GM12878 (cell line): ENCODE measurements around the gene ZMYND11. TPM values are rescaled to one million over a fixed set of nuclear protein-coding genes. Genes with fewer than 3 reads are reported as not detected.
A peak's percentile ranks its signal among the peaks of the same experiment; 100 is the strongest.

Experiments
- BACH1 ChIP-seq: fragments of 450-650 bp; IDR thresholded peaks from 2 replicates; pipeline ENCODE4 v1.6.1; 2017; ENCODE audit warnings: mild to moderate bottlenecking, borderline replicate concordance
- BHLHE40 ChIP-seq, 2 experiments: fragments of 450-650 bp in 1 of 2; IDR thresholded peaks; 2 replicates each; pipeline ENCODE4 v1.6.1; 2011 to 2017; ENCODE audit warnings: low read depth in 2 of 2, borderline replicate concordance in 1 of 2, improper control_type of control experiment in 1 of 2, low read length in 1 of 2, mild to moderate bottlenecking in 1 of 2
- CHD1 ChIP-seq: IDR thresholded peaks from 2 replicates; pipeline ENCODE4 v1.6.1; 2012; ENCODE audit warnings: low read depth, low read length, improper control_type of control experiment
- GATAD2B ChIP-seq: fragments of 450-650 bp; conservative IDR thresholded peaks from 2 replicates; pipeline ENCODE4 v1.6.1; 2017; ENCODE audit warnings: low read depth, mild to moderate bottlenecking, moderate library complexity
- HDAC2 ChIP-seq: fragments of 200-600 bp; sonication (generic); IDR thresholded peaks from 2 replicates; pipeline ENCODE4 v1.6.1; 2017
- IKZF1 ChIP-seq: fragments of 450-650 bp; conservative IDR thresholded peaks from 2 replicates; pipeline ENCODE4 v1.6.1; 2017; ENCODE audit warnings: antibody characterized with exemption, mild to moderate bottlenecking
- KLF5 ChIP-seq: fragments of 450-650 bp; IDR thresholded peaks from 2 replicates; pipeline ENCODE4 v1.6.1; 2014; ENCODE audit warnings: mild to moderate bottlenecking; ENCODE audit not compliant: partially characterized antibody
- NFYB ChIP-seq: IDR thresholded peaks from 2 replicates; pipeline ENCODE4 v1.6.1; 2011; ENCODE audit warnings: low read depth, mild to moderate bottlenecking, low read length, improper control_type of control experiment, moderate library complexity; ENCODE audit not compliant: insufficient read depth
- NR2F1 ChIP-seq: fragments of 450-650 bp; conservative IDR thresholded peaks from 2 replicates; pipeline ENCODE4 v1.6.1; 2017; ENCODE audit warnings: mild to moderate bottlenecking
- POLR2A ChIP-seq: IDR thresholded peaks from 2 replicates; pipeline ENCODE4 v1.6.1; 2011; ENCODE audit warnings: low read depth, mild to moderate bottlenecking, low read length
- RAD21 ChIP-seq: IDR thresholded peaks from 2 replicates; pipeline ENCODE4 v1.6.1; 2011; ENCODE audit warnings: mild to moderate bottlenecking, low read depth, low read length, moderate library complexity; ENCODE audit not compliant: insufficient read depth
- REST ChIP-seq: IDR thresholded peaks from 2 replicates; pipeline ENCODE4 v1.6.1; 2012; ENCODE audit warnings: mild to moderate bottlenecking, low read depth, low read length
- RUNX3 ChIP-seq: IDR thresholded peaks from 2 replicates; pipeline ENCODE4 v1.6.1; 2012; ENCODE audit warnings: low read length, inconsistent platforms
- SIN3A ChIP-seq: IDR thresholded peaks from 2 replicates; pipeline ENCODE4 v1.6.1; 2012; ENCODE audit warnings: low read depth, low read length, improper control_type of control experiment
- SMARCA5 ChIP-seq: fragments of 450-650 bp; IDR thresholded peaks from 2 replicates; pipeline ENCODE4 v1.6.1; 2017; ENCODE audit warnings: mild to moderate bottlenecking
- SP1 ChIP-seq: IDR thresholded peaks from one replicate; pipeline ENCODE4 v1.6.1; 2011; ENCODE audit warnings: low read depth, low read length
- TCF3 ChIP-seq: IDR thresholded peaks from 2 replicates; pipeline ENCODE4 v1.6.1; 2012; ENCODE audit warnings: low read depth, mild to moderate bottlenecking, low read length, borderline replicate concordance; ENCODE audit not compliant: insufficient read depth
- ZNF24 ChIP-seq: fragments of 450-650 bp; IDR thresholded peaks from 2 replicates; pipeline ENCODE4 v1.6.1; 2017; ENCODE audit warnings: antibody characterized with exemption, mild to moderate bottlenecking
- ZSCAN29 ChIP-seq: fragments of 450-650 bp; IDR thresholded peaks from 2 replicates; pipeline ENCODE4 v1.6.1; 2017; ENCODE audit warnings: mild to moderate bottlenecking, moderate library complexity
- polyA plus RNA-seq, 11 experiments: library from polyadenylated mRNA; depleted of rRNA in 4 of 11; unstranded in 6 of 11; stranded (reverse) in 5 of 11; fragments of >200 nt; fragmentation: Nextera tagmentation in 4 of 11; fragmentation: Illumina TruSeq in 1 of 11; extraction: Ambion mirVana in 4 of 11; extraction: Trizol in 1 of 11; gene quantifications; 1 replicate in 1 of 11; 2 replicates in 10 of 11; pipeline versions ENCODE4 v1.2.1 to v1.2.3, GENCODE V29; 2011 to 2016; ENCODE audit warnings: inconsistent platforms in 2 of 11, missing spikeins in 2 of 11, low read depth in 1 of 11
- total RNA-seq, 4 experiments: library from RNA; depleted of rRNA in 3 of 4; stranded (reverse); fragments of >200 nt in 3 of 4; fragmentation: Illumina TruSeq in 1 of 4; extraction: Trizol in 1 of 4; gene quantifications; 2 replicates each; pipeline versions ENCODE4 v1.2.1 to v1.2.3, GENCODE V29; 2013 to 2021
- TF ChIP-seq, protein P1 (sequence below): fragments of 450-650 bp; IDR thresholded peaks from 2 replicates; pipeline ENCODE4 v1.6.1; 2016; ENCODE audit warnings: mild to moderate bottlenecking
- TF ChIP-seq, protein P2 (sequence below): IDR thresholded peaks from 2 replicates; pipeline ENCODE4 v1.6.1; 2011; ENCODE audit warnings: low read depth, mild to moderate bottlenecking, low read length, moderate library complexity, borderline replicate concordance; ENCODE audit errors: extremely low read depth
- TF ChIP-seq, protein P3 (sequence below): IDR thresholded peaks from 2 replicates; pipeline ENCODE4 v1.6.1; 2012; ENCODE audit warnings: low read depth, low read length, improper control_type of control experiment

ZMYND11 gene
- total and polyA plus RNA-seq, 10 of the 15 experiments (the other 5 are each of a cell fraction or from before 2014, with no cell fraction given), result 3.3 to 24.4 (median 13.1) TPM

DNA sequence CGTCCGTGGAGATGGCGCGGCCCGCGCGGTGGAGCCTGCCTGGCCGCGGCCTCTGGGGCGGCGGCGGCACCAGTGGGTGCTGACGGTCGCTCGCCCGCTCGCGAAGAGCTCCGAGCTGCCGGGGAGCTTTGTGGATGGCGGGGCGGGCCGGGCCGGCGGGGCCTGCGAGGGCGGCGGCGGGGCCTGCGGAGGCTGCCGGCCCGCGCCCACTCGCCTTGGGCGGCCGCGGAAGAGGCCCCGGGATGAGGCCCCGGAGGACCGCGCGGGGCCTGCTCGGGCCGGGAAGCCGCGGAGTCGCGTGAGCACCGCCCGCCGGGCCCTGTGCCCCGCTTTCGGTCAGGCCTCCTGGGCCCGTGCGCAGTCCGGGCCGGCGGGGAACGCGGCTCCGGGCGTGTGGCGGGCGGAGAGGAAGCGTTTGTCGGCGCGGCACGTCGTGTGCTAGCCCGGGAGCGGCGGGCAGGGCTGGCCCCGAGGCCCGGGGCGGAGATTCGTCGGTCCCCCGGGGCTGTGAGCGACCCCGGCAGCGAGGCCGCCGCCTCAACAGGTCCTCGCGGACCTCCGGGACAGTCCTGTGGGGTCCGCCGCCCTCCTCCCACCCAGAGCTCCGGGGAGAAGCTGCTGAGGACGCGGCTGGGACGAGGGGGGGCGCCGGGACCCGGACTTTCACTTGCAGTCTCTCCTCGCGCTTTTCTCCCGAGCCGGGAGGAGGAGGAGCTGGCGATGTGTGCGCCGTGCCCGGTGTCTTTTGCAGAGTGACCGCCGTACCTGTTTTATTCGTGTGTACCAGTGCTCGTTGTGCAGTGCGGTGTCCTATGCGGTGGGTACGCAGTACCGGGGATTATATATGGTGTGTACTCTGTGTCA is 578 bp downstream of the ZMYND11 start (continued):
- peak; percentile 60 for TF ChIP-seq BACH1
- TF ChIP-seq ZSCAN29, result peak; percentile 75; the same call in 1 of the 2 replicates
- no peak for TF ChIP-seq HDAC2
- TF ChIP-seq, protein P1, sequence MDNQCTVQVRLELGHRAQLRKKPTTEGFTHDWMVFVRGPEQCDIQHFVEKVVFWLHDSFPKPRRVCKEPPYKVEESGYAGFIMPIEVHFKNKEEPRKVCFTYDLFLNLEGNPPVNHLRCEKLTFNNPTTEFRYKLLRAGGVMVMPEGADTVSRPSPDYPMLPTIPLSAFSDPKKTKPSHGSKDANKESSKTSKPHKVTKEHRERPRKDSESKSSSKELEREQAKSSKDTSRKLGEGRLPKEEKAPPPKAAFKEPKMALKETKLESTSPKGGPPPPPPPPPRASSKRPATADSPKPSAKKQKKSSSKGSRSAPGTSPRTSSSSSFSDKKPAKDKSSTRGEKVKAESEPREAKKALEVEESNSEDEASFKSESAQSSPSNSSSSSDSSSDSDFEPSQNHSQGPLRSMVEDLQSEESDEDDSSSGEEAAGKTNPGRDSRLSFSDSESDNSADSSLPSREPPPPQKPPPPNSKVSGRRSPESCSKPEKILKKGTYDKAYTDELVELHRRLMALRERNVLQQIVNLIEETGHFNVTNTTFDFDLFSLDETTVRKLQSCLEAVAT, result 0 out of 2 replicates have a peak, but pooled peaks have one; percentile 36
- no peak for TF ChIP-seq KLF5
- TF ChIP-seq ZNF24, result 0 out of 2 replicates have a peak, but pooled peaks have one; percentile 51
- TF ChIP-seq SP1, result no peak
- TF ChIP-seq GATAD2B, result peak; percentile 89; the same call in 1 of the 2 replicates
- TF ChIP-seq RAD21, result no peak
- peak; percentile 36; the same call in 1 of the 2 replicates for TF ChIP-seq REST
- TF ChIP-seq, protein P2, sequence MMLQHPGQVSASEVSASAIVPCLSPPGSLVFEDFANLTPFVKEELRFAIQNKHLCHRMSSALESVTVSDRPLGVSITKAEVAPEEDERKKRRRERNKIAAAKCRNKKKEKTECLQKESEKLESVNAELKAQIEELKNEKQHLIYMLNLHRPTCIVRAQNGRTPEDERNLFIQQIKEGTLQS, result no peak
- TF ChIP-seq NFYB, result no peak
- peak; percentile 69; the same call in 1 of the 2 replicates for TF ChIP-seq POLR2A
- TF ChIP-seq SIN3A, result peak; percentile 36; the same call in 1 of the 2 replicates
- no peak for TF ChIP-seq RUNX3
- TF ChIP-seq CHD1, result peak; percentile 40; the same call in 1 of the 2 replicates
- 0 out of 2 replicates have a peak, but pooled peaks have one; percentile 23 for TF ChIP-seq TCF3
- TF ChIP-seq NR2F1, result peak; percentile 56
- peak; percentile 57 to 91; a peak in 2 of 4 replicates for TF ChIP-seq BHLHE40 (IDR thresholded peaks at IDR 0.05; ENCODE audit: borderline replicate concordance in 1 of 2, low read depth in 2 of 2, low read length in 1 of 2)
- peak; percentile 69 for TF ChIP-seq IKZF1
- TF ChIP-seq SMARCA5, result peak; percentile 56
- TF ChIP-seq, protein P3, sequence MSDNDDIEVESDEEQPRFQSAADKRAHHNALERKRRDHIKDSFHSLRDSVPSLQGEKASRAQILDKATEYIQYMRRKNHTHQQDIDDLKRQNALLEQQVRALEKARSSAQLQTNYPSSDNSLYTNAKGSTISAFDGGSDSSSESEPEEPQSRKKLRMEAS, result no peak
